PFSK-1 (cell line): ENCODE data around the gene TBC1D2.

Experiments
- FOXP2 ChIP-seq: optimal IDR thresholded peaks from 2 replicates; pipeline ENCODE3; 2011; ENCODE audit warnings: borderline replicate concordance, control low read depth, inconsistent platforms; ENCODE audit not compliant: insufficient read depth; ENCODE audit errors: extremely low read length, extremely low read depth
- POLR2AphosphoS5 ChIP-seq: IDR thresholded peaks from 2 replicates; pipeline ENCODE4 v1.6.1; 2012; ENCODE audit warnings: low read depth, mild to moderate bottlenecking, control low read depth, low read length, moderate library complexity
- REST ChIP-seq, 2 experiments: IDR thresholded peaks; 2 replicates each; pipeline versions ENCODE4 v1.6.1 to v1.8.0; 2011 to 2012; ENCODE audit warnings: low read depth in 2 of 2, low read length in 2 of 2, control low read depth in 1 of 2, inconsistent platforms in 1 of 2, mild to moderate bottlenecking in 1 of 2, moderate library complexity in 1 of 2; ENCODE audit not compliant: insufficient read depth in 1 of 2
- SIN3A ChIP-seq: IDR thresholded peaks from 2 replicates; pipeline ENCODE4 v1.6.1; 2012; ENCODE audit warnings: mild to moderate bottlenecking, low read length, moderate library complexity, borderline replicate concordance; ENCODE audit not compliant: insufficient read depth

GRCh38 chr9:98225015-98225442, 30.4 kb downstream of the TBC1D2 start:
- no peak for TF ChIP-seq POLR2AphosphoS5
- no peak for TF ChIP-seq SIN3A
- TF ChIP-seq REST (IDR thresholded peaks at IDR 0.05; ENCODE audit: insufficient read depth in 1 of 2, low read depth in 2 of 2, low read length in 2 of 2) = no peak
- no peak for TF ChIP-seq FOXP2
